Panc1 (cell line): ENCODE data around the gene CGNL1. TPM values are rescaled to one million over a fixed set of nuclear protein-coding genes. Genes with fewer than 3 reads are reported as not detected.

Experiments used
- ATAC-seq: fragments of 200-7000 bp; cut with Tn5 transposase; 2 replicates; pipeline ENCODE4 v1.9.1; 2020; ENCODE audit warnings: mild to moderate bottlenecking, moderate library complexity
- BruUV-seq: library from RNA; stranded (reverse); fragments of 400-500 nt; replicated peaks from 2 replicates; lab custom pipeline; 2021; lab: Mats Ljungman, UMichigan
- CTCF ChIA-PET: fragments of 300-600 bp; sonication (Branson Sonifier 250); formaldehyde crosslinking; loops from one replicate; lab custom pipeline; 2022; ENCODE audit warnings: antibody characterized with exemption; lab: Charles Lee
- POLR2A ChIA-PET: fragments of 300-600 bp; sonication (Branson Sonifier 250); formaldehyde crosslinking; loops from one replicate; lab custom pipeline; 2022; ENCODE audit warnings: antibody characterized with exemption; lab: Charles Lee
- DNase-seq: peaks from one replicate; pipeline ENCODE4 v3.0.0-alpha.2; 2010; ENCODE audit warnings: low read depth, low spot score
- H3K27ac ChIP-seq: 2 replicates; pipeline ENCODE4 v1.5.1; 2011; ENCODE audit warnings: mild to moderate bottlenecking, low read length, inconsistent platforms
- H3K27me3 ChIP-seq: fragments of 200-500 bp; sonication (Bioruptor generic); 2 replicates; pipeline ENCODE4 v1.6.0; 2014; ENCODE audit warnings: low read length, inconsistent platforms; ENCODE audit not compliant: control insufficient read depth, insufficient read depth
- H3K36me3 ChIP-seq: fragments of 200-500 bp; sonication (Bioruptor generic); 2 replicates; pipeline ENCODE4 v1.5.1; 2014; ENCODE audit warnings: inconsistent platforms, mild to moderate bottlenecking, low read length, moderate library complexity; ENCODE audit not compliant: control insufficient read depth, insufficient read depth
- H3K4me1 ChIP-seq: 2 replicates; pipeline ENCODE4 v1.5.1; 2011; ENCODE audit warnings: inconsistent platforms, mild to moderate bottlenecking, low read length, moderate library complexity; ENCODE audit not compliant: control insufficient read depth, insufficient read depth
- H3K4me3 ChIP-seq, 2 experiments: 2 replicates each; pipeline ENCODE4 v1.5.1; 2011 to 2012; ENCODE audit warnings: low read depth in 2 of 2, low read length in 2 of 2, mild to moderate bottlenecking in 2 of 2, inconsistent platforms in 1 of 2, moderate library complexity in 1 of 2
- H3K9me3 ChIP-seq: fragments of 200-500 bp; sonication (Bioruptor generic); 2 replicates; pipeline ENCODE4 v1.5.1; 2014; ENCODE audit warnings: low read depth, mild to moderate bottlenecking, inconsistent platforms, low read length, moderate library complexity; ENCODE audit not compliant: control insufficient read depth, insufficient read depth
- CTCF ChIP-seq: fragments of 450-650 bp; IDR thresholded peaks from 2 replicates; pipeline ENCODE4 v1.5.1; 2017; ENCODE audit warnings: mild to moderate bottlenecking
- POLR2AphosphoS5 ChIP-seq: IDR thresholded peaks from 2 replicates; pipeline ENCODE4 v1.6.1; 2012; ENCODE audit warnings: mild to moderate bottlenecking, low read depth, low read length, moderate library complexity
- REST ChIP-seq, 2 experiments: IDR thresholded peaks; 2 replicates each; pipeline ENCODE4 v1.6.1; 2011 to 2012; ENCODE audit warnings: low read depth in 2 of 2, control low read depth in 1 of 2, low read length in 1 of 2, mild to moderate bottlenecking in 1 of 2, moderate library complexity in 1 of 2; ENCODE audit not compliant: insufficient read depth in 1 of 2
- SIN3A ChIP-seq: IDR thresholded peaks from 2 replicates; pipeline ENCODE4 v1.6.1; 2012; ENCODE audit warnings: low read depth, mild to moderate bottlenecking, low read length, moderate library complexity, borderline replicate concordance; ENCODE audit not compliant: insufficient read depth
- TCF7L2 ChIP-seq: IDR thresholded peaks from 2 replicates; pipeline ENCODE4 v1.6.1; 2011; ENCODE audit warnings: mild to moderate bottlenecking, low read depth, low read length, inconsistent platforms
- in situ Hi-C: cut with HindIII; loops from 2 replicates; pipeline ENCODE4 v1.10.0; 2016; ENCODE audit warnings: low sequenced_read_pairs, low pct_unique_long_range_greater_than_20kb
- intact Hi-C: fragments of 100-400 bp; cut with micrococcal nuclease; formaldehyde crosslinking; loops from one replicate; pipeline ENCODE4 v1.10.0; 2022; ENCODE audit not compliant: unreplicated experiment
- total RNA-seq: library from RNA; stranded (reverse); gene quantifications from one replicate; pipeline ENCODE4 v1.2.1, GENCODE V29; 2021; ENCODE audit not compliant: unreplicated experiment

Gene CGNL1
- total RNA-seq, 1 experiment from 2014 or later, result 3.5 TPM

GRCh38 chr15:57442335-57442734 lies 66.0 kb downstream of the CGNL1 start:
- CTCF ChIA-PET, result interaction anchor here (0.6 kb wide), 1 partner anchor 108 kb away, joined by 3 read pairs; no protein-coding TSS in a partner anchor
- ATAC-seq, result no peak

DNA sequence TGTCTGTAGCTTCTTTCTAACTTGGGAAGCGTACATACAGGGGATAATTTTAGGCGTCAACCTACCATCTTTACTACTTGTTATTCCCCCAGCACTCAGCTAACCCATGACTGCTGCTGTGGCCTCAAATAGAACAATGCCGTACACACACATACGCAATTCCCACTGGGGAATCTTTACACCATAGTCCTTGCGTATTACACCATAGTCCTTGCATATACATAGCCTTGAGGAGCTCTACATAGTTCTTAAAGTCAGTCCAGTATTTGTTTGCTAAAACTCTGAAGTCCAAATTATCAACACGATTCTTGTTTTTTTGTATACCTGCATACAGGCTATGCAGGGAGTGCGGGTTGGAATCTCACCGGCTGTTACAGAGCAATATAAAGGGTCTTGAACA lies 67.2 kb downstream of the CGNL1 start:
- H3K4me3 ChIP-seq, result no peak overlapping the region
- CTCF ChIA-PET, result no interaction called here
- H3K27me3 ChIP-seq, result no peaks in the 10 kb centered on the region
- no peak overlapping the region for H3K27ac ChIP-seq
- DNase-seq (no peak), ATAC-seq (no peak)
- intact Hi-C loops, result no loop called here
- H3K9me3 ChIP-seq, result no peaks in the 10 kb centered on the region
- TF ChIP-seq CTCF (no peak), POLR2AphosphoS5 (no peak), SIN3A (no peak), TCF7L2 (no peak), REST (IDR thresholded peaks at IDR 0.05; ENCODE audit: insufficient read depth in 1 of 2, low read depth in 2 of 2, low read length in 1 of 2) (no peak)
- in situ Hi-C loops, result no loop called here
- POLR2A ChIA-PET, result no interaction called here
- H3K4me1 ChIP-seq, result no peaks in the 10 kb centered on the region
- no peaks in the 10 kb centered on the region for H3K36me3 ChIP-seq
- no TSS peak for BruUV-seq

More at GRCh38 chr15:57442335-57442734, 66.0 kb downstream of the CGNL1 start:
- no peak for DNase-seq
- H3K9me3 ChIP-seq, result no peaks in the 10 kb centered on the region
- no peaks in the 10 kb centered on the region for H3K4me1 ChIP-seq
- TF ChIP-seq CTCF, result no peak
- TF ChIP-seq TCF7L2, result no peak
- no peak for TF ChIP-seq POLR2AphosphoS5
- TF ChIP-seq REST (IDR thresholded peaks at IDR 0.05; ENCODE audit: insufficient read depth in 1 of 2, low read depth in 2 of 2, low read length in 1 of 2), result no peak
- in situ Hi-C loops, result no loop called here
- POLR2A ChIA-PET, result no interaction called here
- no peak overlapping the region for H3K4me3 ChIP-seq
- no TSS peak for BruUV-seq
- H3K27me3 ChIP-seq, result no peaks in the 10 kb centered on the region
- no peaks in the 10 kb centered on the region for H3K36me3 ChIP-seq
- H3K27ac ChIP-seq, result no peak overlapping the region
- intact Hi-C loops, result no loop called here
